HG03378 (cell line): ENCODE measurements around the gene MAPRE2.
A peak's percentile ranks its signal among the peaks of the same experiment; 100 is the strongest.

Experiments used
- ATAC-seq: cut with Tn5 transposase; IDR thresholded peaks from one replicate; pipeline ENCODE4 v1.9.1; 2021; ENCODE audit warnings: mild to moderate bottlenecking, moderate library complexity; ENCODE audit not compliant: unreplicated experiment

MAPRE2 gene

GRCh38 chr18:35040988-35041814 is at the start of gene MAPRE2:
TSS of gene MAPRE2 (plus strand) at chr18:35041413. CDS start at chr18:35041540, 127 bp downstream.
- peak; percentile 73 for ATAC-seq

GRCh38 chr18:34991561-34991960 is 49.7 kb upstream of the MAPRE2 start:
- ATAC-seq: no peak

- ATAC-seq: no peak
Observed at GRCh38 chr18:34993289-34993688, 47.9 kb upstream of the MAPRE2 start.

- ATAC-seq: no peak
Observed at GRCh38 chr18:34995746-34996145, 45.5 kb upstream of the MAPRE2 start.

GRCh38 chr18:34998661-34999060 is 42.6 kb upstream of the MAPRE2 start:
- no peak for ATAC-seq

- ATAC-seq: no peak
Observed at GRCh38 chr18:34999756-35000289, 41.4 kb upstream of the MAPRE2 start.

- no peak for ATAC-seq
Observed at GRCh38 chr18:35000457-35000856, 40.8 kb upstream of the MAPRE2 start.

- no peak for ATAC-seq
Observed at GRCh38 chr18:35002120-35002519, 39.1 kb upstream of the MAPRE2 start.

GRCh38 chr18:35005963-35006577 is 35.1 kb upstream of the MAPRE2 start:
- ATAC-seq: peak; percentile 89

- ATAC-seq: no peak
Observed at GRCh38 chr18:35010156-35010555, 31.1 kb upstream of the MAPRE2 start.

GRCh38 chr18:35010993-35011392 is 30.2 kb upstream of the MAPRE2 start:
- no peak for ATAC-seq

GRCh38 chr18:35019933-35020332 is 21.3 kb upstream of the MAPRE2 start:
- ATAC-seq: no peak

GRCh38 chr18:35022426-35023001 is 18.7 kb upstream of the MAPRE2 start:
- no peak for ATAC-seq

- no peak for ATAC-seq
Observed at GRCh38 chr18:35024196-35024595, 17.0 kb upstream of the MAPRE2 start.

- no peak for ATAC-seq
Observed at GRCh38 chr18:35024965-35025364, 16.2 kb upstream of the MAPRE2 start.

GRCh38 chr18:35026407-35027061 is 14.7 kb upstream of the MAPRE2 start:
- ATAC-seq: no peak

GRCh38 chr18:35027206-35027605 is 14.0 kb upstream of the MAPRE2 start:
- ATAC-seq: no peak

- ATAC-seq: no peak
Observed at GRCh38 chr18:35028536-35028935, 12.7 kb upstream of the MAPRE2 start.

- no peak for ATAC-seq
Observed at GRCh38 chr18:35029103-35029502, 12.1 kb upstream of the MAPRE2 start.

- peak; percentile 89 for ATAC-seq
Observed at GRCh38 chr18:35029770-35030169, 11.4 kb upstream of the MAPRE2 start.

- ATAC-seq: peak; percentile 42
Observed at GRCh38 chr18:35030277-35030989, 10.8 kb upstream of the MAPRE2 start.
